GM04504 (cell line): ENCODE results near the gene HEXD.
"Not testable (repeated sequence)": the region's sequence is repeated elsewhere in the genome, so short reads cannot be mapped to it uniquely, and the experiment has no call there.

Source experiments
- DNase-seq: peaks from one replicate; pipeline ENCODE4 v3.0.0-alpha.2; 2012; ENCODE audit warnings: low read depth

HEXD gene

GRCh38 chr17:82397449-82398335 is 20.5 kb upstream of the HEXD start:
- DNase-seq: no peak

GRCh38 chr17:82399041-82399441 is 19.1 kb upstream of the HEXD start:
- DNase-seq: peak; percentile 89

DNA sequence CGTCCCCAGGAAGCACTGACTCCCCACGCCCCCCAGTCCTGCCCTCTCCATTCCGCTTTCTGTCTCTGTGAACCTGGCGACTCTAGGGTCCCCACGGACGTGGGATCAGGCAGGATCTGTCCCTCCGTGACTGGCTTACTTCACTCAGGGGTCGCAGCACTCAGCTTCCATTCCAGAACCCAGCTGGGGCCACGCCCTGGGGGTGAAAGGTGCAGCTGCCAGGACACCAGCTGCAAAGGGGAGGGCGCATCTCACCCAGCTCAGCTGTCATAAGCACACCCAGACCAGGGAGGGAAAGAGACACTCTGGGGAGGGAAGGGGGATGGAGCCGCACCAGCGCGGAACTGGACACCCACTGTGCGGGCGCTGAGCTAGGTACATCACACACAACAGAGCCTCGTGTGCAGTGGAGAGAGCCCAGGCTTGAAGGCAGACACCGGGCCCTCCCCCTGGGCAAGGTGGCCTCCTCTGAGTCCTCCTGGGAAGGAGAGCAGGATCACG is 18.5 kb upstream of the HEXD start:
- no peak for DNase-seq

DNA sequence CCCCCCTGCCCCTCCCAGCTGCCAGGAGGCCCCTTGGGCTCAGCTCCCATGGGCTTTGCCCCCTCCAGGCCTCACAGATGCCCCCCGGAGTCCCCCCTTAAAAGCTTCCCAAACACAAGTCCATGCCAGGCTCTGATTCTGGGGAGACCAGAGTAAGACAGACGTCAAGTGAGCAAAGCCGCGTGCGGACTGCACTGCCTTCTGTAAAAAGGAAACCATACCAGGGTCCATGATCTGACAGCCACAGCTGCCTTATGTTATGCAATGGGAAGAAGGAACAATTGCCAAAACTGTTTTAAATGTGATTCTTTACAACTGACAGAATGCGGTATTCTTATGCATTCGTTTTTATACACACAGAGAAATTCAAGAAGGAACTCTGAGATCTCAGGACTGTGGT is 17.9 kb upstream of the HEXD start:
- no peak for DNase-seq

DNA sequence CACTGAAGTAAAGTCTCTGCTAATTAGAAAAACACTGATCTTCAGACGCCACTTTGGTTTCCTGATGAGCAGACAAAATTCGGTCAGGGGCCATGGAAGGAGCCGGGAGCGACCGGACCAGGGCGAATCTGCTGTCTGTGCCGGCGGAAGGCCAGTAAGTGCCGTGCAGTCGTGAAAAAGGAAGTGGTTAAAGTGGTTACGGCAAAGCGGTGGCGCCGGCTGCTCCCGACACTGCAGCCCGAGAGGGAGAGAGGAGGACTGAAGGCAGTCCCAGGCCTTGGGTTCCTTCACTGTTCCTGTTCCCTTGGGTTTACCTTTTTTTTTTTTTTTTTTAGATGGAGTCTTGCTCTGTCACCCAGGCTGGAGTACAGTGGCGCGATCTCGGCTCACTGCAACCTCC is 17.3 kb upstream of the HEXD start:
- no peak for DNase-seq

GRCh38 chr17:82402865-82403264 is 15.3 kb upstream of the HEXD start:
- no peak for DNase-seq

GRCh38 chr17:82403662-82404660 is 14.2 kb upstream of the HEXD start:
- no peak for DNase-seq

GRCh38 chr17:82405051-82405450 is 13.1 kb upstream of the HEXD start:
- DNase-seq: no peak

- no peak for DNase-seq
Measured at GRCh38 chr17:82406131-82406671, 11.9 kb upstream of the HEXD start.

GRCh38 chr17:82407255-82407654 is 10.9 kb upstream of the HEXD start:
- no peak for DNase-seq

GRCh38 chr17:82408288-82408937 is 9.7 kb upstream of the HEXD start:
- DNase-seq: no peak

DNA sequence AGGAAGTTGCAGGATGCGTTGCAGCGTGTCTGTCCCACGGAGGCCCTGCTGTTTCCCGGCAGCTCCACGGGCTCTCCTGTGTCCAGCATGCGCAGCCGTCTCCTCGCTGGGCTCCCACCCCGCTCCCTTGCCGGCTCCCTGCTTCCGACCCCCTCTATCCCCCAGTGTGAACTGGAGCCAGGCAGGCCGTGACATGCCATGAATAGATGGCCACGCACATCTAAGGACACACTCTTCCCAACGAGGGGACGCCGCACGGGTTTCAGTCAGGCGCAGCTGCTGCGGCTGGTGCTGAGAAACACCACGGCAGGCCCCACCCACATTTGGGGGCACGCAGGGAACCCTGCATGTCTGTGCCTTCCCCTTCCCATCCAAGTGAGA is 9.2 kb upstream of the HEXD start:
- no peak for DNase-seq

DNA sequence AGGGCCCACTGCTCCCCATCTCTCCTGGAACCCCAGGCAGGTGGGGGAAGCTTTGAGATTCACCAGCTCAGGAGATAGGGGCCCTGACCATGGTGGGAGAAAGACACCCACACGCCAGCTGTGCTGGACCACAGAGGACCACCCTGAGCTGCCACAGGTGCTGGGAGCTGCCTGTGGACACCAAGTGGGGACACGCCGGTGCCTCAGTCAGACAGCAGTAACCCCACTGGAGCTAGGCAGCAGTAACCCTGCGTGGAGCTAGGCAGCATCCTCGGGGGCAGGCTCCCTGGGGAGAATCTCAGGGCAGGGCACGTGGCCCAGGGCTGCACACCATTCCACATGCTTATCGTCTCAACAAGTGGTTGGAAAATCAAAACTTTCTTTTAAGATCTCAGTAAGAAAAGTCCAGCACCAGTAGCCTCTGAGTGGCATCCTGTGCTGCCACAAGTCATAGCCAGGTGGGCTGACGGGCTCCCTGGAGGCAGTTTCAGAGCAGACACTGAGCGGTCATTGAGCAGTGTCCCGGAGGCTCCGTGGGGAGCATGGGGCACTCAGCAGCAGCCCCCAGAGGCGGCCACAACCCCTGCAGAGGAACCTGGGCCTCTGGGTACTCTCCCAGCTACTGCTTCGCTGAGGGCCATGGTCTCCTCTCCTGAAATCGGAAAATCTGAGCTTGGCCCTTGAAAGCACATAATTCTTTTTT is 8.0 kb upstream of the HEXD start:
- DNase-seq: no peak

DNA sequence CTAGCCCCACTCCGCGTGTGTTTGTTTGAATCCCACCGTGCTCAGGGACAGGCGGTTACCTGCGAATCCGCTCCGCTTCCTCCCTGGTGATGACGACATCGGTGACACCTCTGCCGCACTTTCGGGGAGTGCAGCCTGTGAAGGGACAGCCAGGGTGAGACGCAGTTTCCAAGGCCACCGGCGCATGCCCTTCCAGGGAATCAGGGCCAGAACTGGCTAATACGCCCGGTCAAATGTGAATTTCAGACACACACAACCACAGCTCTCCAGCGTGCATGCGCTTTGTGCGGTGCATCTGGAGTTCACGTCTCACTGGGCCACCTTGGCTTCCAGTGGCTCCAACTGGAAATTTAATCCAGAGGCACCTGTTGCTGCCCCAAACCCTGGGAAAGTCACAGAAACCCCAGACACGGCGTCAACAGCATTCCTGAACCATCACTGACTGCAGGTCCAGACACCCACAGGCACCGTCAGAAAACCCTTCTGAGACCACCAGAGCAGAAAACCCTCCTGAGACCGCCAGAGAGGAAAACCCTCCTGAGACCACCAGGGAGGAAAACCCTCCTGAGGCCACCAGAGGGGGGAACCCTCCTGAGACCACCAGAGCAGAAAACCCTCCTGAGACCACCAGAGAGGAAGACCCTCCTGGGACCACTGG is 6.6 kb upstream of the HEXD start:
- DNase-seq: no peak

DNA sequence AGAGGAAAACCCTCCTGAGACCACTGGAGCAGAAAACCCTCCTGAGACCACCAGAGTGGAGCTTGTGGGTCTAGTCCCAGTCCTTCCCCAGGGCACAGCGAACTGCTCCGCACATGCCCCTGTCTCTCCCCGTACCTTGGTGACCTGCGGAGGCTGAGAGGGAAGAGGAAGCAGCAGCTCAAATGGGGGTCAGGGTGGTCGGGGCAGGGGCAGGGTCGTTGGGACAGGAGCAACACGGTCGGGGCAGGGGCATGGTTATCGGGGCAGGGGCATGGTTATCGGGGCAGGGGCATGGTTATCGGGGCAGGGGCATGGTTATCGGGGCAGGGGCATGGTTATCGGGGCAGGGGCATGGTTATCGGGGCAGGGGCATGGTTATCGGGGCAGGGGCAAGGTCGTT is 6.1 kb upstream of the HEXD start:
- DNase-seq: not testable (repeated sequence)

- no peak for DNase-seq
Measured at GRCh38 chr17:82412535-82413520, 5.3 kb upstream of the HEXD start.

DNA sequence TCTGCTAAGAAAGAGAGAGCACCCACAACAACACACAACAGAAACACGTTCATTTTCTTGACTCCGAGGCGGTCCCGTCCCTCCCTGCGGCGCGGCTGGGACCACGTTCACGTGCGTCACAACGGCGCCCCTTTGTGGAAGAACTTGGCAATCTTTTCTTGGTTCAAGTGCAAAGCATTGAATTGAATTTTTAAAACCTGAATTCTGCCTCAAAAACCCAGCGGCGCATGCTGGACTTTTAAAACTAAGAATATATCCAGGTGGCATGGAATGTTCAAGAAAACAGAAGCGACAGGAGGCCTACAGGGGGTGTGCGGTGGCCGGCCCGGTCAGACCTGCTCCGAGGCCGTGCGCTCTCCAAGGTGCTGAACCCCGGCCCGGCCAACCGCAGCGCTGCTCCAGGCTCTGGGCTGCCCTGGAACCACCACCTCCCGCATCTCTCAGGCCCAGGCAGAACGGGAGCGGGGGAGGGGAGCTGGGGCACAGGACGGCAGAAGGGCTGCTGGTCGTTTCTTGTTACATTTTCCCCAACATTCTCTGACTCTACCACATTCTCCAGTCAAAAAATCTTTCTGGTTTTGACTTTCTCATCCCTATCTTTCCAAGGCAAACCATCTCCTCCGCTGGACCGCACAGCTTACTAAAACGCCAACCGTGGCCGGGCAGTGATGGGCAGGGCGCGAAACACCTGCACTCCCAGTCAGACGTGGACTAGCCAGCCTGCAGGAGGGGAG is 3.4 kb upstream of the HEXD start:
- DNase-seq: no peak

- DNase-seq: no peak
Measured at GRCh38 chr17:82415336-82415735, 2.8 kb upstream of the HEXD start.

GRCh38 chr17:82415786-82416185 is 2.4 kb upstream of the HEXD start:
- DNase-seq: no peak
